Muscle layer of colon (tissue), 2 donors: ENCODE data around the gene EXOC6.
A peak's percentile ranks its signal among the peaks of the same experiment; 100 is the strongest.

ENCODE experiments used
- H3K27ac ChIP-seq: one replicate; pipeline ENCODE4 v1.7.0; 2013; ENCODE audit warnings: low read depth, mild to moderate bottlenecking, low read length, moderate library complexity
- H3K27me3 ChIP-seq, 2 donors: one replicate each; pipeline ENCODE4 v1.7.0; 2013; ENCODE audit warnings: low read length in 2 of 2, mild to moderate bottlenecking in 2 of 2; ENCODE audit not compliant: insufficient read depth in 2 of 2, control insufficient read depth in 1 of 2
- H3K36me3 ChIP-seq: one replicate; pipeline ENCODE4 v1.7.0; 2013; ENCODE audit warnings: mild to moderate bottlenecking, low read length; ENCODE audit not compliant: insufficient read depth
- H3K4me1 ChIP-seq: one replicate; pipeline ENCODE4 v1.7.0; 2013; ENCODE audit warnings: mild to moderate bottlenecking, low read length; ENCODE audit not compliant: insufficient read depth
- H3K4me3 ChIP-seq, 2 donors: one replicate each; pipeline ENCODE4 v1.7.0; 2013; ENCODE audit warnings: low read length in 2 of 2, low read depth in 1 of 2, mild to moderate bottlenecking in 1 of 2, moderate library complexity in 1 of 2
- H3K9ac ChIP-seq: one replicate; pipeline ENCODE4 v1.7.0; 2013; ENCODE audit warnings: low read length
- H3K9me3 ChIP-seq: one replicate; pipeline ENCODE4 v1.7.0; 2013; ENCODE audit warnings: mild to moderate bottlenecking, low read length
- donor health status: abdominal sarcoma.
- donor health status: Adenocarcinoma of cecum.

Gene EXOC6

GRCh38 chr10:92839191-92840085, 8.9 kb upstream of the EXOC6 start:
- H3K36me3 ChIP-seq = no peaks in the 10 kb centered on the region
- H3K27me3 ChIP-seq = no peaks in the 10 kb centered on the region
- no peak overlapping the region for H3K9ac ChIP-seq
- H3K27ac ChIP-seq = no peak overlapping the region
- no peaks in the 10 kb centered on the region for H3K4me1 ChIP-seq
- no peak overlapping the region for H3K4me3 ChIP-seq
- no peaks in the 10 kb centered on the region for H3K9me3 ChIP-seq

- no peak overlapping the region for H3K4me3 ChIP-seq
- H3K9me3 ChIP-seq = no peaks in the 10 kb centered on the region
- H3K36me3 ChIP-seq = no peaks in the 10 kb centered on the region
- no peaks in the 10 kb centered on the region for H3K27me3 ChIP-seq
- H3K9ac ChIP-seq = no peak overlapping the region
- H3K27ac ChIP-seq = no peak overlapping the region
- peaks cover 10% of the 10 kb centered on the region for H3K4me1 ChIP-seq
These were observed 3.6 kb upstream of the EXOC6 start for GRCh38 chr10:92844746-92845145.

GRCh38 chr10:92845921-92846320, 2.4 kb upstream of the EXOC6 start:
- H3K4me1 ChIP-seq = peaks cover 13% of the 10 kb centered on the region
- no peak overlapping the region for H3K9ac ChIP-seq
- no peaks in the 10 kb centered on the region for H3K36me3 ChIP-seq
- H3K4me3 ChIP-seq = no peak overlapping the region
- H3K27me3 ChIP-seq = no peaks in the 10 kb centered on the region
- no peaks in the 10 kb centered on the region for H3K9me3 ChIP-seq
- no peak overlapping the region for H3K27ac ChIP-seq

GRCh38 chr10:92846344-92846743, 2.0 kb upstream of the EXOC6 start:
- H3K9me3 ChIP-seq = no peaks in the 10 kb centered on the region
- H3K9ac ChIP-seq = no peak overlapping the region
- peaks cover 13% of the 10 kb centered on the region for H3K4me1 ChIP-seq
- H3K27ac ChIP-seq = no peak overlapping the region
- no peaks in the 10 kb centered on the region for H3K27me3 ChIP-seq
- no peaks in the 10 kb centered on the region for H3K36me3 ChIP-seq
- no peak overlapping the region for H3K4me3 ChIP-seq

- Histone ChIP-seq H3K27ac (no peak overlapping the region), H3K9me3 (no peaks in the 10 kb centered on the region)
These were observed 1.5 kb upstream of the EXOC6 start for GRCh38 chr10:92846854-92847201.

GRCh38 chr10:92847202-92847864, 987 bp upstream of the EXOC6 start:
- Histone ChIP-seq H3K9me3 (no peaks in the 10 kb centered on the region), H3K4me3 (peak overlapping the region in 1 of 2 donors; percentile 73), H3K4me1 (peaks cover 13% of the 10 kb centered on the region), H3K36me3 (no peaks in the 10 kb centered on the region), H3K27ac (no peak overlapping the region), H3K9ac (no peak overlapping the region), H3K27me3 (no peaks in the 10 kb centered on the region)

More at GRCh38 chr10:92846854-92847201, 1.5 kb upstream of the EXOC6 start:
- Histone ChIP-seq H3K4me1 (peaks cover 13% of the 10 kb centered on the region), H3K4me3 (no peak overlapping the region), H3K9ac (no peak overlapping the region), H3K27me3 (no peaks in the 10 kb centered on the region), H3K36me3 (no peaks in the 10 kb centered on the region)

GRCh38 chr10:92848037-92848440, 281 bp upstream of the EXOC6 start:
- peak overlapping the region; percentile 73 for H3K4me3 ChIP-seq
- H3K4me1 ChIP-seq = peaks cover 13% of the 10 kb centered on the region

GRCh38 chr10:92849234-92849525, 860 bp downstream of the EXOC6 start:
- no peaks in the 10 kb centered on the region for H3K27me3 ChIP-seq
- peak overlapping the region; percentile 51 to 100 for H3K4me3 ChIP-seq
- no peaks in the 10 kb centered on the region for H3K36me3 ChIP-seq
- peaks cover 13% of the 10 kb centered on the region for H3K4me1 ChIP-seq
- peak overlapping the region; percentile 72 for H3K27ac ChIP-seq
- H3K9ac ChIP-seq = no peak overlapping the region
- H3K9me3 ChIP-seq = no peaks in the 10 kb centered on the region

More at GRCh38 chr10:92848037-92848440, 281 bp upstream of the EXOC6 start:
- Histone ChIP-seq H3K36me3 (no peaks in the 10 kb centered on the region), H3K9ac (no peak overlapping the region), H3K27ac (peak overlapping the region; percentile 24), H3K9me3 (no peaks in the 10 kb centered on the region), H3K27me3 (no peaks in the 10 kb centered on the region)

- Histone ChIP-seq H3K4me3 (peak overlapping the region; percentile 51 to 100), H3K9me3 (no peaks in the 10 kb centered on the region), H3K4me1 (peaks cover 13% of the 10 kb centered on the region), H3K36me3 (no peaks in the 10 kb centered on the region), H3K27me3 (no peaks in the 10 kb centered on the region), H3K9ac (no peak overlapping the region), H3K27ac (no peak overlapping the region)
These were observed 1.3 kb downstream of the EXOC6 start for GRCh38 chr10:92849576-92850090.

- Histone ChIP-seq H3K27me3 (no peaks in the 10 kb centered on the region), H3K9me3 (no peaks in the 10 kb centered on the region), H3K9ac (no peak overlapping the region), H3K27ac (no peak overlapping the region), H3K36me3 (no peaks in the 10 kb centered on the region), H3K4me1 (peaks cover 13% of the 10 kb centered on the region), H3K4me3 (no peak overlapping the region)
These were observed 1.9 kb downstream of the EXOC6 start for GRCh38 chr10:92850185-92850584.

- no peaks in the 10 kb centered on the region for H3K27me3 ChIP-seq
- no peaks in the 10 kb centered on the region for H3K36me3 ChIP-seq
- no peak overlapping the region for H3K27ac ChIP-seq
- peaks cover 13% of the 10 kb centered on the region for H3K4me1 ChIP-seq
- no peaks in the 10 kb centered on the region for H3K9me3 ChIP-seq
- H3K9ac ChIP-seq = no peak overlapping the region
- H3K4me3 ChIP-seq = no peak overlapping the region
These were observed 2.7 kb downstream of the EXOC6 start for GRCh38 chr10:92851003-92851402.
